H9 (cell line): ENCODE data around the gene ABCG8. TPM values are rescaled to one million over a fixed set of nuclear protein-coding genes. Genes with fewer than 3 reads are reported as not detected.

Experiments used
- DNase-seq: peaks from one replicate; pipeline ENCODE4 v3.0.0-alpha.2; 2017
- H2AFZ ChIP-seq: one replicate; pipeline ENCODE4 v1.6.1; 2013; ENCODE audit warnings: mild to moderate bottlenecking, low read length, control low read depth, moderate library complexity
- H2AK5ac ChIP-seq: 2 replicates; pipeline ENCODE4 v1.6.1; 2013; ENCODE audit warnings: low read length, control low read depth, mixed read lengths; ENCODE audit not compliant: insufficient read length
- H2BK120ac ChIP-seq: one replicate; pipeline ENCODE4 v1.6.1; 2013; ENCODE audit warnings: low read depth, mild to moderate bottlenecking, low read length, control low read depth, inconsistent platforms; ENCODE audit not compliant: poor library complexity, severe bottlenecking
- H2BK12ac ChIP-seq: 2 replicates; pipeline ENCODE4 v1.6.1; 2013; ENCODE audit warnings: low read length, control low read depth, mixed read lengths, low read depth; ENCODE audit not compliant: insufficient read length
- H2BK15ac ChIP-seq: 2 replicates; pipeline ENCODE4 v1.6.1; 2013; ENCODE audit warnings: low read depth, low read length, control low read depth
- H2BK20ac ChIP-seq: one replicate; pipeline ENCODE4 v1.6.1; 2013; ENCODE audit warnings: low read depth, mild to moderate bottlenecking, low read length, control low read depth, inconsistent platforms; ENCODE audit not compliant: poor library complexity, severe bottlenecking
- H2BK5ac ChIP-seq: 2 replicates; pipeline ENCODE4 v1.6.1; 2013; ENCODE audit warnings: low read length, control low read depth, mixed read lengths; ENCODE audit not compliant: insufficient read length
- H3K14ac ChIP-seq: 2 replicates; pipeline ENCODE4 v1.6.1; 2013; ENCODE audit warnings: low read length, control low read depth; ENCODE audit not compliant: insufficient read depth
- H3K18ac ChIP-seq: 2 replicates; pipeline ENCODE4 v1.6.1; 2013; ENCODE audit warnings: low read depth, mild to moderate bottlenecking, mixed read lengths, low read length, control low read depth; ENCODE audit not compliant: insufficient read length
- H3K23ac ChIP-seq: 2 replicates; pipeline ENCODE4 v1.6.1; 2013; ENCODE audit warnings: low read length, control low read depth, mixed read lengths, low read depth; ENCODE audit not compliant: insufficient read length
- H3K23me2 ChIP-seq: 2 replicates; pipeline ENCODE4 v1.6.1; 2013; ENCODE audit warnings: low read depth, mild to moderate bottlenecking, mixed read lengths, low read length, control low read depth; ENCODE audit not compliant: insufficient read length, poor library complexity, severe bottlenecking
- H3K27ac ChIP-seq: 2 replicates; pipeline ENCODE4 v1.5.1; 2013; ENCODE audit warnings: low read length, control low read depth, mixed read lengths, low read depth; ENCODE audit not compliant: insufficient read length
- H3K27me3 ChIP-seq: 2 replicates; pipeline ENCODE4 v1.6.1; 2013; ENCODE audit warnings: low read length, control low read depth, inconsistent platforms; ENCODE audit not compliant: insufficient read depth
- H3K4ac ChIP-seq: 2 replicates; pipeline ENCODE4 v1.6.1; 2013; ENCODE audit warnings: low read depth, mild to moderate bottlenecking, control low read depth, inconsistent platforms, low read length, moderate library complexity
- H3K4me1 ChIP-seq: 2 replicates; pipeline ENCODE4 v1.6.1; 2013; ENCODE audit warnings: low read length, control low read depth, inconsistent platforms; ENCODE audit not compliant: insufficient read depth
- H3K4me2 ChIP-seq: 2 replicates; pipeline ENCODE4 v1.6.1; 2013; ENCODE audit warnings: low read length, control low read depth, mixed read lengths; ENCODE audit not compliant: insufficient read length, insufficient read depth
- H3K56ac ChIP-seq: 2 replicates; pipeline ENCODE4 v1.6.1; 2013; ENCODE audit warnings: low read depth, mild to moderate bottlenecking, mixed read lengths, low read length, control low read depth; ENCODE audit not compliant: insufficient read length
- H3K79me1 ChIP-seq: 2 replicates; pipeline ENCODE4 v1.6.1; 2013; ENCODE audit warnings: low read depth, mild to moderate bottlenecking, moderate library complexity, low read length, control low read depth, inconsistent platforms; ENCODE audit not compliant: insufficient read depth, poor library complexity, severe bottlenecking
- H3K79me2 ChIP-seq: 2 replicates; pipeline ENCODE4 v1.6.1; 2013; ENCODE audit warnings: low read length, control low read depth, inconsistent platforms; ENCODE audit not compliant: insufficient read depth
- H3K9ac ChIP-seq: 2 replicates; pipeline ENCODE4 v1.6.1; 2013; ENCODE audit warnings: low read length, control low read depth, mixed read lengths; ENCODE audit not compliant: insufficient read length; ENCODE audit errors: extremely low read depth
- H3K9me3 ChIP-seq: one replicate; pipeline ENCODE4 v1.6.1; 2013; ENCODE audit warnings: low read depth, low read length, inconsistent platforms; ENCODE audit not compliant: control insufficient read depth
- H3T11ph ChIP-seq: one replicate; pipeline ENCODE4 v1.6.1; 2013; ENCODE audit warnings: mild to moderate bottlenecking, low read length, control low read depth, inconsistent platforms
- H4K20me1 ChIP-seq: one replicate; pipeline ENCODE4 v1.6.1; 2013; ENCODE audit not compliant: control insufficient read depth, insufficient read length, insufficient read depth
- H4K5ac ChIP-seq: 2 replicates; pipeline ENCODE4 v1.6.1; 2013; ENCODE audit warnings: low read depth, mild to moderate bottlenecking, mixed read lengths, low read length, control low read depth; ENCODE audit not compliant: insufficient read length
- H4K8ac ChIP-seq: replicated peaks from 2 replicates; pipeline ENCODE4 v1.6.1; 2013; ENCODE audit warnings: low read length, control low read depth, mixed read lengths, low read depth; ENCODE audit not compliant: insufficient read length
- H4K91ac ChIP-seq: 2 replicates; pipeline ENCODE4 v1.6.1; 2013; ENCODE audit warnings: low read depth, mild to moderate bottlenecking, moderate library complexity, mixed read lengths, low read length, control low read depth; ENCODE audit not compliant: insufficient read length
- H3K27ac Mint-ChIP-seq, 3 experiments: 2 replicates in 2 of 3; 3 replicates in 1 of 3; pipeline ENCODE4 v1.8.0; 2020 to 2021; ENCODE audit warnings: mixed read lengths in 3 of 3, mild to moderate bottlenecking in 1 of 3, moderate library complexity in 1 of 3
- H3K27me3 Mint-ChIP-seq: 2 replicates; pipeline ENCODE4 v1.8.0; 2021; ENCODE audit warnings: low read depth, mild to moderate bottlenecking, moderate library complexity, mixed read lengths
- H3K36me3 Mint-ChIP-seq, 3 experiments: 2 replicates in 2 of 3; 3 replicates in 1 of 3; pipeline ENCODE4 v1.8.0; 2020 to 2021; ENCODE audit warnings: low read depth in 3 of 3, mixed read lengths in 3 of 3; ENCODE audit not compliant: insufficient read depth in 1 of 3
- H3K4me1 Mint-ChIP-seq, 2 experiments: 2 replicates each; pipeline ENCODE4 v1.8.0; 2020; ENCODE audit warnings: mixed read lengths in 2 of 2
- H3K4me3 Mint-ChIP-seq, 2 experiments: 2 replicates in 1 of 2; 3 replicates in 1 of 2; pipeline ENCODE4 v1.8.0; 2020 to 2021; ENCODE audit warnings: mild to moderate bottlenecking in 2 of 2, mixed read lengths in 2 of 2, moderate library complexity in 1 of 2
- H3K9me3 Mint-ChIP-seq, 2 experiments: 2 replicates in 1 of 2; 3 replicates in 1 of 2; pipeline ENCODE4 v1.8.0; 2020; ENCODE audit warnings: mild to moderate bottlenecking in 2 of 2, mixed read lengths in 2 of 2, moderate library complexity in 1 of 2
- WGBS: extraction: QIAGEN DNeasy Blood & Tissue Kit; methylation state at CpG from one replicate; pipeline ENCODE4 v1.1.7; 2013; ENCODE audit warnings: missing lambda C conversion rate, low lambda C conversion rate, mixed read lengths; ENCODE audit not compliant: insufficient read length; ENCODE audit errors: extremely low coverage; 5-methylcytosine and 5-hydroxymethylcytosine counted together
- total RNA-seq: library from RNA; stranded (reverse); gene quantifications from 2 replicates; pipeline ENCODE4 v1.2.1, GENCODE V29; 2021
- TF ChIP-seq, protein P1 (sequence below): fragments of 200-600 bp; sonication (generic); conservative IDR thresholded peaks from 3 replicates; pipeline ENCODE4 v1.8.0; 2021; ENCODE audit warnings: antibody characterized with exemption, mild to moderate bottlenecking

The ABCG8 gene
- total RNA-seq, 1 experiment from 2014 or later, result not detected

DNA sequence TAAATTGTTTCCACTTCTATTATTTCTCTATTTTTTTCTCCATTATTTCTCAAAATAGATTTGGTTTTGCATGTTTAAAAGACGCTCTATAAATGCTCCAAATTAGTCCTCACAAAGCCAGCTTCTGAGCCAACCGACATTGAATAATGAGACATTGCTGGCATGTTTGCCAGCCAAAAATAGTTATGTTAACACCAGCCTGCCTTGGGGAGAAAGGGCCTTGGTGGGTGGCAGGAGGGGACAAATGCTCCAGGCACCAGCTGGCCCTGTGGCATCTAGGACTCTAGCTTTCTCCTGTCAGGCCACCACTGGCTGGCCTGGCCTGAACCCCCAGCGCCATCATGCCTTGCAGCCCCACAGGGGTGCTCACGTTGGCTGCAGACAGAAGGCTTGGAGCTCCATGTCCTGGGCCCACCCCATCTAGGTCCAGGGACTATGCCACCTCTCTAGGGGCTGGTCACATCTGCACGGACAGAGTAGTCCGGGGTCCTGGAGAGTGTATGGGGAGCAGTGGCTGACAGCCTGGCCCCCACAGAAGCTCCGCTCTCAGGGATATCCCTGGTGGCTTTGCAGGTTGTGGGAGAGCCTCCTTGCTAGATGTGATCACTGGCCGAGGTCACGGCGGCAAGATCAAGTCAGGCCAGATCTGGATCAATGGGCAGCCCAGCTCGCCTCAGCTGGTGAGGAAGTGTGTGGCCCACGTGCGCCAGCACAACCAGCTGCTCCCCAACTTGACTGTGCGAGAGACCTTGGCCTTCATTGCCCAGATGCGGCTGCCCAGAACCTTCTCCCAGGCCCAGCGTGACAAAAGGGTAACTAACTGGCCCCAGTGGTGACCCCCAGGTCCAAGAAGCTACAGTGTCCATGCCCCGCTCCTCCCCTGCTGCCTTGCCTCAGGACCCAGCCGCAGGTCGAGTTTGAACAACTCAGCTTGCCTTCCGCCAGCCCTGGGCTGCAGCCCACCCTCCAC is 12.5 kb downstream of the ABCG8 start:
- no peaks in the 10 kb centered on the region; a peak in 1 of 7 replicates for H3K36me3 Mint-ChIP-seq
- no CpG with 5 or more reads among the region's 20 CpGs for WGBS
- Histone ChIP-seq H2BK120ac (no peak overlapping the region), H3K27ac (no peak overlapping the region), H2BK12ac (no peak overlapping the region), H3K56ac (no peak overlapping the region), H3K4me1 (no peaks in the 10 kb centered on the region), H4K8ac (no peak overlapping the region), H3K4me2 (no peak overlapping the region), H3K18ac (no peak overlapping the region), H3K23me2 (no peaks in the 10 kb centered on the region), H4K5ac (no peak overlapping the region), H3K79me2 (no peaks in the 10 kb centered on the region), H3K79me1 (no peaks in the 10 kb centered on the region), H3K27me3 (no peaks in the 10 kb centered on the region; the same call in 1 of the 2 replicates), H3K4ac (no peak overlapping the region), H2AK5ac (no peak overlapping the region), H3K14ac (no peak overlapping the region; the same call in 1 of the 2 replicates), H2BK5ac (no peak overlapping the region), H4K91ac (no peak overlapping the region), H2AFZ (no peak overlapping the region), H2BK15ac (no peak overlapping the region), H3K9me3 (no peaks in the 10 kb centered on the region), H3K9ac (no peak overlapping the region), H3T11ph (no peak overlapping the region), H2BK20ac (no peak overlapping the region), H4K20me1 (no peaks in the 10 kb centered on the region), H3K23ac (no peak overlapping the region)
- H3K4me3 Mint-ChIP-seq, result no peak overlapping the region
- TF ChIP-seq, protein P1, sequence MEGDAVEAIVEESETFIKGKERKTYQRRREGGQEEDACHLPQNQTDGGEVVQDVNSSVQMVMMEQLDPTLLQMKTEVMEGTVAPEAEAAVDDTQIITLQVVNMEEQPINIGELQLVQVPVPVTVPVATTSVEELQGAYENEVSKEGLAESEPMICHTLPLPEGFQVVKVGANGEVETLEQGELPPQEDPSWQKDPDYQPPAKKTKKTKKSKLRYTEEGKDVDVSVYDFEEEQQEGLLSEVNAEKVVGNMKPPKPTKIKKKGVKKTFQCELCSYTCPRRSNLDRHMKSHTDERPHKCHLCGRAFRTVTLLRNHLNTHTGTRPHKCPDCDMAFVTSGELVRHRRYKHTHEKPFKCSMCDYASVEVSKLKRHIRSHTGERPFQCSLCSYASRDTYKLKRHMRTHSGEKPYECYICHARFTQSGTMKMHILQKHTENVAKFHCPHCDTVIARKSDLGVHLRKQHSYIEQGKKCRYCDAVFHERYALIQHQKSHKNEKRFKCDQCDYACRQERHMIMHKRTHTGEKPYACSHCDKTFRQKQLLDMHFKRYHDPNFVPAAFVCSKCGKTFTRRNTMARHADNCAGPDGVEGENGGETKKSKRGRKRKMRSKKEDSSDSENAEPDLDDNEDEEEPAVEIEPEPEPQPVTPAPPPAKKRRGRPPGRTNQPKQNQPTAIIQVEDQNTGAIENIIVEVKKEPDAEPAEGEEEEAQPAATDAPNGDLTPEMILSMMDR, result no peak
- no peak overlapping the region for H3K27ac Mint-ChIP-seq
- peaks cover 16% of the 10 kb centered on the region for H3K27me3 Mint-ChIP-seq
- no peak for DNase-seq
- no peaks in the 10 kb centered on the region for H3K4me1 Mint-ChIP-seq
- no peaks in the 10 kb centered on the region for H3K9me3 Mint-ChIP-seq
